Body of pancreas (tissue), 4 donors: ENCODE measurements around the gene ZNF622. TPM values are rescaled to one million over a fixed set of nuclear protein-coding genes. Genes with fewer than 3 reads are reported as not detected.

Source experiments
- ATAC-seq: fragments of 150-250 bp; one replicate; pipeline ENCODE4 v1.9.1; 2016
- DNase-seq, 4 donors: peaks; one replicate each; pipeline ENCODE4 v3.0.0-alpha.2; 2019
- H3K27ac ChIP-seq, 4 donors: fragments of 200-600 bp; sonication (generic); 1 replicate in 3 of 4; 2 replicates in 1 of 4; pipeline versions ENCODE4 v1.5.1 to v1.6.1; 2016 to 2019; ENCODE audit warnings: mild to moderate bottlenecking in 1 of 4, mixed read lengths in 1 of 4, moderate library complexity in 1 of 4
- H3K27me3 ChIP-seq, 2 donors: fragments of 200-600 bp; sonication (generic); one replicate each; pipeline ENCODE4 v1.6.0; 2016; ENCODE audit warnings: mild to moderate bottlenecking in 1 of 2
- H3K36me3 ChIP-seq, 2 donors: fragments of 200-600 bp; sonication (generic); replicated peaks in 1 of 2; 2 replicates each; pipeline ENCODE4 v1.5.1; 2016; ENCODE audit warnings: low read depth in 2 of 2; ENCODE audit not compliant: insufficient read depth in 1 of 2
- H3K4me1 ChIP-seq: fragments of 200-600 bp; sonication (generic); one replicate; pipeline ENCODE4 v1.6.0; 2016
- H3K4me3 ChIP-seq, 2 donors: fragments of 200-600 bp; sonication (generic); 1 replicate in 1 of 2; 2 replicates in 1 of 2; pipeline ENCODE4 v1.5.1; 2016 to 2019
- H3K9me3 ChIP-seq, 3 donors: fragments of 200-600 bp; sonication (generic); 1 replicate in 2 of 3; 2 replicates in 1 of 3; pipeline ENCODE4 v1.5.1; 2016
- POLR2A ChIP-seq, 3 donors: fragments of 450-650 bp; IDR thresholded peaks; one replicate each; pipeline ENCODE4 v1.6.1; 2016; ENCODE audit warnings: antibody characterized with exemption in 3 of 3, mild to moderate bottlenecking in 2 of 3
- WGBS, 2 donors: methylation state at CpG; one replicate each; pipeline ENCODE4 v1.1.5; 2017; 5-methylcytosine and 5-hydroxymethylcytosine counted together
- intact Hi-C: fragments of 100-400 bp; cut with DNase I; formaldehyde crosslinking; loops from one replicate; pipeline ENCODE4 v1.15.1; 2023
- total RNA-seq, 2 donors: library from RNA; depleted of rRNA; stranded (reverse); fragments of >200 nt; gene quantifications; one replicate each; pipeline ENCODE4 v1.1.0, GENCODE V29; 2016
- TF ChIP-seq, protein P1 (sequence below), 7 experiments: fragments of 450-650 bp in 4 of 7; fragments of 200-600 bp in 3 of 7; sonication (generic) in 3 of 7; IDR thresholded peaks; one replicate each; pipeline ENCODE4 v1.5.1; 2016 to 2019; ENCODE audit warnings: antibody characterized with exemption in 7 of 7

The ZNF622 gene
- total RNA-seq, 2 donors from 2014 or later: 28.0 to 45.1 TPM

- intact Hi-C loops: no loop called here
- 53 to 55% methylated on average over 1 of the region's 1 CpG for WGBS, 2 donors
- Histone ChIP-seq H3K9me3 (no peaks in the 10 kb centered on the region), H3K4me3 (no peak overlapping the region), H3K4me1 (peaks cover 34% of the 10 kb centered on the region), H3K27ac (no peak overlapping the region), H3K36me3 (no peaks in the 10 kb centered on the region), H3K27me3 (no peaks in the 10 kb centered on the region)
- no peak for ATAC-seq
- TF ChIP-seq, protein P1, sequence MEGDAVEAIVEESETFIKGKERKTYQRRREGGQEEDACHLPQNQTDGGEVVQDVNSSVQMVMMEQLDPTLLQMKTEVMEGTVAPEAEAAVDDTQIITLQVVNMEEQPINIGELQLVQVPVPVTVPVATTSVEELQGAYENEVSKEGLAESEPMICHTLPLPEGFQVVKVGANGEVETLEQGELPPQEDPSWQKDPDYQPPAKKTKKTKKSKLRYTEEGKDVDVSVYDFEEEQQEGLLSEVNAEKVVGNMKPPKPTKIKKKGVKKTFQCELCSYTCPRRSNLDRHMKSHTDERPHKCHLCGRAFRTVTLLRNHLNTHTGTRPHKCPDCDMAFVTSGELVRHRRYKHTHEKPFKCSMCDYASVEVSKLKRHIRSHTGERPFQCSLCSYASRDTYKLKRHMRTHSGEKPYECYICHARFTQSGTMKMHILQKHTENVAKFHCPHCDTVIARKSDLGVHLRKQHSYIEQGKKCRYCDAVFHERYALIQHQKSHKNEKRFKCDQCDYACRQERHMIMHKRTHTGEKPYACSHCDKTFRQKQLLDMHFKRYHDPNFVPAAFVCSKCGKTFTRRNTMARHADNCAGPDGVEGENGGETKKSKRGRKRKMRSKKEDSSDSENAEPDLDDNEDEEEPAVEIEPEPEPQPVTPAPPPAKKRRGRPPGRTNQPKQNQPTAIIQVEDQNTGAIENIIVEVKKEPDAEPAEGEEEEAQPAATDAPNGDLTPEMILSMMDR (IDR thresholded peaks at IDR 0.05): no peak
- no peak for DNase-seq
Measured at GRCh38 chr5:16413166-16413860, 52.3 kb downstream of the ZNF622 start.

GRCh38 chr5:16412556-16412955 lies 53.0 kb downstream of the ZNF622 start:
- no peak for ATAC-seq
- Histone ChIP-seq H3K27me3 (no peaks in the 10 kb centered on the region), H3K4me3 (no peak overlapping the region), H3K27ac (no peak overlapping the region), H3K4me1 (peaks cover 26% of the 10 kb centered on the region), H3K9me3 (no peaks in the 10 kb centered on the region), H3K36me3 (no peaks in the 10 kb centered on the region)
- no peak for DNase-seq
- intact Hi-C loops: no loop called here
- no peak for TF ChIP-seq POLR2A (IDR thresholded peaks at IDR 0.05)
- TF ChIP-seq, protein P1 (IDR thresholded peaks at IDR 0.05): no peak

DNA sequence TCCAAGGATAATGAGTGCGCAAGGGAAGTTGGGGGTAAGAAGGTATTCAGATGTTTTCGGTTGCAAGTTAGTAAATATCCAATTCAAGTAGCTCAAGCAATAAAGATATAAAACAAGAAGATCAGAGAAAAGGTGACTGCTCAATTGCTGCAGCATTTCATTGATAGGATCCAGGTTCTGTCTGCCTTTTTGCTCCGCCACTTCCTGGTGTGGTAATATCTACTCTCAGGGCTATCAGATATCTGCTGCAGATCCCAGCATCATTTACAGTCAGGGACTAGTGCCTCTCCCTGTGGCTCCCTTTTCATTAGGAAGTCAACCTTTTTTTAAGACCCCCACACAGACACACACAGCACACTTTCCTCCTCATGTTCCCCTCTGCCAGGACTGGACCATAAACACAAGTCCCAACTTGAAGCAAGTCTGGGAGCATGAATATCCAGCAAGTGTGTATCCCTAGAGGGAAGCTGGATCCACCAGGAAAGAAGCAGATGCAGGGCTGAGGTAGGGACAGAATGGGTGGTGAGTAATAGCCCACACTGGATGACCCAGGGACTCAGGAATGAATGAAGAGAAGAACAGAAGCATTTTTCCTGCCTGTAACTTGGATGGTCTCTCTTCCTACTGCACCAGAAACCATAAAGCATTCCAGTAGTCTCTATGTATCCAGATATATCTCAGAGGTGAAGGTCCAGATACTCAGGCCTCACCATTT lies 53.7 kb downstream of the ZNF622 start:
- DNase-seq: no peak

DNA sequence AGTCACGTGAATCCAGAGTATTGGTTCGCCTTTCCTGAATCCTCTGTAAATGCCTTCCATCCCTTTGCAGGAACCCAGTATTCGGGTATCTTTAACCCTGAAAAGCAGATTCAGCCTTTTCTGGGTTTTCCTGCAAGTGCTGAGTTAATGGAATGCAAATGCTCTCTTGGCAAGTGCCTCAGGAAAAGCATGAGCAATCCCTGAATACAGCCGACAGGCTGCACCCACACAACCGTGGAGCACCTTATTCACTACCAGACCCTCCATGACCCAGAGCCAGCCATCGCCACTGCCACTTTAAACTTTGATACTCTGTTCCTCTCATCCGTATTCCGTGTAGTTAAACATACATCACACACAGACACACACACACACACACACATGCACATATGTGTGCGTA lies 54.4 kb downstream of the ZNF622 start:
- intact Hi-C loops: no loop called here
- no peak overlapping the region for H3K4me3 ChIP-seq
- WGBS, 2 donors: 92 to 93% methylated on average over 9 of the region's 9 CpGs
- no peaks in the 10 kb centered on the region for H3K27me3 ChIP-seq
- DNase-seq: no peak
- H3K4me1 ChIP-seq: peaks cover 21% of the 10 kb centered on the region
- TF ChIP-seq, protein P1 (IDR thresholded peaks at IDR 0.05): no peak
- no peak for TF ChIP-seq POLR2A (IDR thresholded peaks at IDR 0.05)
- no peaks in the 10 kb centered on the region for H3K36me3 ChIP-seq
- ATAC-seq: no peak
- H3K9me3 ChIP-seq: no peaks in the 10 kb centered on the region
- no peak overlapping the region for H3K27ac ChIP-seq

More for the DNA sequence above, 53.7 kb downstream of the ZNF622 start:
- H3K9me3 ChIP-seq: no peaks in the 10 kb centered on the region
- TF ChIP-seq POLR2A (IDR thresholded peaks at IDR 0.05): no peak
- TF ChIP-seq, protein P1 (IDR thresholded peaks at IDR 0.05): no peak
- intact Hi-C loops: no loop called here
- no peaks in the 10 kb centered on the region for H3K36me3 ChIP-seq
- 79 to 87% methylated on average over 3 of the region's 3 CpGs for WGBS, 2 donors
- H3K27me3 ChIP-seq: no peaks in the 10 kb centered on the region
- peaks cover 21% of the 10 kb centered on the region for H3K4me1 ChIP-seq
- no peak overlapping the region for H3K27ac ChIP-seq
- no peak overlapping the region for H3K4me3 ChIP-seq
- no peak for ATAC-seq
